GM19035 (cell line): ENCODE results near the gene CKM.
"Not testable (repeated sequence)": the region's sequence is repeated elsewhere in the genome, so short reads cannot be mapped to it uniquely, and the experiment has no call there.

ENCODE experiments used
- ATAC-seq: cut with Tn5 transposase; IDR thresholded peaks from one replicate; pipeline ENCODE4 v1.9.1; 2021; ENCODE audit not compliant: unreplicated experiment

The CKM gene

DNA sequence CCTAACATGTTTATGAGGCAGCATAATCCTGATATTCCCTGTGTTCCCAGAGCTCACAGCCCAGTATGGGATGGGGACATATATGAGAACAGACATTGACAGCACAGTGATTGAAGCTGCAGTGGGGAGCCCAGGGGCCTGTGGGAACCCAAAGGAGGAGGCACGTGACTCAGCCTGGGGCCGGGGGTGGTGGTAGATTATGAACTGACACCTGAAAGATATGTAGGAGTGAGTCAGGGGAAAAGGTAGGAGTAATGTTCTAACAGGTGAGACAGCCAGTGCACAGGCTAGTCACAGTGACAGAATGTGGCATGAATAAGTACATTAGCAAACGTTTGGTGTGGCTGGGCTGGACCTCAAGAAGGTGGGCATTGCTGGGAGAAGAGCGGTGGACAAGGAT, 29.0 kb downstream of the CKM start:
- no peak for ATAC-seq

DNA sequence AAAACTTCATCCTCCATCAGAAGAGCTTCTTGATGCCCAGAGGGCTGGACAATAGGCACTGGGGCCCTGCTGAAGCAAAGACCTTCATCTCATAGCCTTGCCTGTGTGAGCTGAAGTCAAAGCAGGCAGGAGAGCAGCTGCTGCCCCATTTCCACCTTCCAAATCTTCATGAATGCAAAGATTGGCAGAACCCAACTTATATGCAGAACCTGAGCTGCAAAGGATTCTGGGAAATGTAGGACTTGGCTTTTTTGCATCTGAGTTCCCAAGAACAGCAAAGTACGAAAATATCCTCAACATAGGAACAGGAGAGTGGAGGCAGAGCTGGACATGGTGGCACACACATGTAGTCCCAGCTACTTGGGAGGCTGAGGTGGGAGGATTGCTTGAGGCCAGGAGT, 30.8 kb downstream of the CKM start:
- no peak for ATAC-seq

DNA sequence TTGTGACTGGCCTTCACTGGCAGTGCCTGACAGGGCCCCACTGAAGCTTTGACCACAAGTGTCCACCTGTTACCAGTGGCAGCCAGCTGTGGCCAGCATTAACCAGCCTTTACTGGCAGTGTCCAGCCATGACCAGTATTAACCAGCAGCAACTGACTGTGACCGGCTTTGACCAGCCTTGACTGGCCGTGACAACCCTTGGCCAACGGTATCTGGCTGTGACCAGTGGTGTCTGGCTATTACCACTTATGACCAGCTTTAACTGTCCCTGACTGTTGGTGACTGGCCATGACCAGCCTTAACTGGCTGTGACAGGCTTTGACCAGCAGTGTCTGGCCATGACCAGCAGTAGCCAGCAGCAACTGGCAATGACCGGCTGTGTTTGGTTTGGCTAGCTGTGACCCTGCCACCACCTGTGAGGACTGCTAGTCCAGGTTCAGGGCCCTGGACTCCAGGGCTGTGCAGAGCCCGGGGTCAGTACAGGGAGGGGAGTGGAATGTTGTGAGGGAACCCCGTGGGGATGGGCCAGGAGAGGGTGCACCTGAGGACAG, 32.2 kb downstream of the CKM start:
- ATAC-seq, result no peak

DNA sequence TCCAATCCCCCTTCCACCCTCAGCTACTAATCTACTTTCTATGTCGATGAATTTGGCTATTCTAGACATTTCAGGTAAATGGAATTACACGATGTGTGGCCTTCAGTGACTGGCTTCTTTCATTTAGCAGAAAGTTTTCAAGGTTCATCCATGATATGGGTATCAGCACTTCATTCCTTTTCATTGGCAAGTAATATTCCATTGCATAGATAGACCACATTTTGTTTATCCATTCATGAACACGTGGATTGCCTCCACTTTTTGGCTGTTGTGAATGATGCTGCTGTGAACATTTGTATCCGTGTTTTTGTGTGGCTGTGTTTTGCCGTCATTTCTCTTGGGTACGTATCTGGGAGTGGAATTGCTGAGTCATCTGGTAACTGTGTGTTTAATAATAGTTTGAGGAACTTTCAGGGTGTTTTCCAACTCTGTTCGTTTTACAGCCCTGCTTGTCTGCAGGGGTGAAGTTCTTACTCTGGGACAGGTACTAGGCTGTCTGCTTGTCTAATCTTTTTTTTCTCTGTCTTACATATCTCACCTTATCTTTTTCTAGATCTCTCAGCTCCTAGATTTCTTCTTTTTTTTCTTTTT, 39.1 kb downstream of the CKM start:
- ATAC-seq, result no peak

DNA sequence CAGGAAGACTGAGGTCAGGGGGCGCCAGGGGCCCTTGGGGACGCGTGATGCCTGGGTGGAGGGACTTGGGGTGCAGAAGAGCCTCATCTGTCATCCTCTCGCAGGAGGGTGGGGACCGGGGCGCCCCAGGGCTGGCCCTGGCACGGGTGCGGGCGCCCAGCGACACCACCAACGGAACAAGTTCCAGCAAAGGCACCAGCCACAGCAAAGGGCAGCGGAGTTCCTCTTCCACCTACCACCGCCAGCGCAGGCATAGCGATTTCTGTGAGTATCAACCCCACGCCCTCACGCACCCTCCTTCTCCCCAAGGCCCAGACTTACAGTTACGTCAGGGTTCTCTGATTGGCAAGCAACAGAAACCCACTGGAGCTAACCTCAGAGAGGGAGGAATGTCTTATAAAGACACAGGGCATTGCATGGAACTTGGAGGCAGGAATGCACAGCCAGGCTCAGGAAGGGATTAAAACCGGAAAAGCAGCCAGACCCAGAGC, 42.2 kb downstream of the CKM start:
- ATAC-seq, result no peak

DNA sequence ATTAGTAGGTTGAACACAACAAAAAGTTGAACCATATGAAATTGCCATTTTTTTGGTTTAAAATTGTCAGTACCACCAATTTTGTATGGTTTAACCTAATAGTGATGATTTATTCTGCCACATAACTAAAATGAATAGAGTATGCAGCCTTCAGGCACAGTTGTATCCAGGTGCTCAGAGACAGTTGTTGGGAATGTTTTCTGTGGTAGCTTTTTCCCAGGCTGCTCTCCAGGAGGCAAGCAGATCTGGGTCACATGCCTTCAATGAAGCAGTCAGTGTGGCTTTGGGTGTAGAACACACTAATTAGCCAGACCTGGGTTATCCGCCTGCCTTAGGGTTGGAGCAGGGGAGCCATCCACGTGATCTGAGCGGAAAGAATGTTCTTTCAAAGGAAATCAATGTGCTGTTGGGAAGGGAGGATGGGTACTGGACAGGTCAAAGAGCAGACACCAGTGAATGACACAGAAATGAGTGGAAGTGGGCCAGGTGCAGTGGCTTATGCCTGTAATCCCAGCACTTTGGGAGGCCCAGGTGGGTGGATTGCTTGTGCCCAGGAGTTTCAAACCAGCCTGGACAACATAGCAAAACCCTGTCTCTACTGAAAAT, 43.0 kb downstream of the CKM start:
- no peak for ATAC-seq

DNA sequence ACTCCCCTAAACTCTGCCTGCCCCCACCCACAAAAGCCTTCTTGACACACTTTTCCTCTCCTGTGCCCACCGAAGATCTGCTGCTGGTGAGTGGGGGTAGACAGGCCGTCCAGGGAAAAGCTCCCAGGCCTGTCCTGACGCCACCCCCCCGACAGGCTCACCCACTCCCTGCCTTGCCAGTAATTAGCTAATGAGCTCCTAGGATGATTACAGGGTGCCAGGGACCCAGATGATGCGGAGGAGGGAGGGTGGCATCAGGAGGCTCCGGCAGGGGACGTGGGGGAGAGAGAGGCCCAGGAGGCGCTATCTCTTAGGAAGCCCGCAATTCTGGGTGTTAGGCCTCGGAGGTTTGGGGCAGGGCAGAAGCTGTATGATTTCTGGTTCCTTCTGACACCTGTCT, 44.6 kb downstream of the CKM start:
- ATAC-seq, result no peak

DNA sequence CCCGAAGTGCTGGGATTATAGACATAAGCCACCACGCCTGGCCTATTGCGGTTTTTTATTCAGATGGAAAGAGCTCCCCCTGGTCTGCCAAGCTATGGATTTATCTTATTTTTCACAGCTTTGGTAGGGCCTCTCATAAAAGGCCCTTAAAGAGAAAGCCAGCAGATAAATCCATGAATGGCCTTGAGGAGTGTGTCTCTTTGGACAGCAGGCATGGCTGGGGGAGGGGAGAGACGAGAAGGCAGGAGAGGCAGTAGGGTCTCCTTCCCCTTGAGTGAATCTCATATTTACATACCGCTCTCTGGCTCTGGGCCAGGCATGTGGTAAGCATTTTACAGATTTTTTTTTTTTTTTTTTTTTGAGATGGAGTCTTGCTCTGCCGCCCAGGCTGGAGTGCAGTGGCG, 46.4 kb downstream of the CKM start:
- no peak for ATAC-seq

DNA sequence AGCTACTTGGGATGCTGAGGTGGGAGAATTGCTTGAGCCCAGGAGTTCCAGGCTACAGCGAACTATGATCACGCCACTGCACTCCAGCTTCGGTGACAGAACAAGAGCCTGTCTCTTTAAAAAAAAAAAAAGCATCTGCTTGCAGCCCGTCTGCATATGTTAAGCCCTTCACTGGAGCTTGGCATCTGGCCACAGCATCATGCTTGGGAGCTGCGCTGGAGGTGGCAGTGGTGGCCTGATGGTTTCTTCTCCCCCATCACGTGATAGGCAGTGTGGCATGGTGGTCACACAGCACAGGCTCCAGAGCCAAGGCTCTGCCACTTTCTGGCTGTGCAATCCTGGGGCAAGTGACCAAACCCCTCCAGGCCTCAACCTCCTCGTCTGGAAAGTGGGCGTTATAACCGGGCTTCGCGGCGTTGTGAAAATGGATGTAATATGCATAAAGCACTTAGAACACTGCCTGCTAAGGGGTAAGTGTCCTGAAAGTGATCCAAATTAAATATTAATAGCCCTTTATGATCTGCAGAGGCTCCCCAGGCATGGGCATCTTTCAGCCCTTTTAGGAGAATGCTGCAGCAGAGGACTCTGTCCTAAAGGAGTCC, 47.2 kb downstream of the CKM start:
- no peak for ATAC-seq

DNA sequence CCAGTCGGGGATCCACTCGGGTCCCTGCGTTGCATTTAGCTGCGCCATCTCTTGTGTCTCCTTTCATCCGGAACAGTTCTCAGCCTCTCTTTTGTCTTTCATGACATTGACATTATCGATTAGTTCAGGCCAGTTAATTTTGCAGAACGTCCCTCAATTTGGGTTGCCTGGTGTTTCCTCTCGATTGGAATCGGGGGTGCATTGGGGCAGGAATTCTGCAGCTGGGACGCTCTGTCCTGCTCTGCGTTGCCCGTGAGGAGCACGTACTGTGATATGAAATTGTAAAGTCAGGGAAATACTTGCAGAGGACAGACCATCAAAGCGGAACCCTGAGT, 49.2 kb downstream of the CKM start:
- no peak for ATAC-seq

DNA sequence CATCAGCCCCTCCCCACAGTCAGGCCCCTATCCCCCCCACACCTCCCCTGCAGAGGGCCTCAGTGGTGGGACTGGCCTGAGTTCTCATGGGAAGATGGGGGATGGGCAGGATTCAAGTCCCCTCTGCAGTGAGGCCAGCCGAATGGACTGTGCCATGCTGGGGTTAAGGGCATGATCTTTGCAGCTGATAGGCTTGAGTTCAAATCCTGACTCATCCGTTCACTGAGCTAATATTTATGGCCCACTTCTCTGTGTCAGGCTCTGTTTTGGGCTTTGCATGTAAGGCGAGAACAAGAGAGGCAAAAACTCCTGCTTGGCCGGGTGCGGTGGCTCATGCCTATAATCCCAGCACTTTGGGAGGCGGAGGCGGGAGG, 51.0 kb downstream of the CKM start:
- ATAC-seq, result no peak

DNA sequence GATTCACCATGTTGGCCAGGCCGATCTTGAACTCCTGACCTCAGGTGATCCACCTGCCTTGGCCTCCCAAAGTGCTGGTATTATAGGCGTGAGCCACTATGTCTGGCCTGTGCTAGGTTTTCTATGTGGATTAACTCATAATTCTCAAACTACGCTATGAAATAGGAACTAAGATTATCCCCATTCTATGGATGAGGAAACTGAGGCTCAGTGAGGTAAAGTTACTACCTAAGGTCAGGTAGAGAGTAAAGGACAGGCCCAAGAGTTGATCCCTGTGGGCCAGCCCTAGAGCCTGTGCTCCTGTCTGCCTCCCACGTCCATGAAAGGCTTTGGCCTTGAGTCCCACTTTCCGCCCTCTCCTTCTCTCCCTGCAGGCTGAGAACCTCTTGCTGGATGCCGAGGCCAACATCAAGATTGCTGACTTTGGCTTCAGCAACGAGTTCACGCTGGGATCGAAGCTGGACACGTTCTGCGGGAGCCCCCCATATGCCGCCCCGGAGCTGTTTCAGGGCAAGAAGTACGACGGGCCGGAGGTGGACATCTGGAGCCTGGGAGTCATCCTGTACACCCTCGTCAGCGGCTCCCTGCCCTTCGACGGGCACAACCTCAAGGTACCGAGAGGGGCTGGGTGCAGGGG, 51.5 kb downstream of the CKM start:
- ATAC-seq, result no peak

DNA sequence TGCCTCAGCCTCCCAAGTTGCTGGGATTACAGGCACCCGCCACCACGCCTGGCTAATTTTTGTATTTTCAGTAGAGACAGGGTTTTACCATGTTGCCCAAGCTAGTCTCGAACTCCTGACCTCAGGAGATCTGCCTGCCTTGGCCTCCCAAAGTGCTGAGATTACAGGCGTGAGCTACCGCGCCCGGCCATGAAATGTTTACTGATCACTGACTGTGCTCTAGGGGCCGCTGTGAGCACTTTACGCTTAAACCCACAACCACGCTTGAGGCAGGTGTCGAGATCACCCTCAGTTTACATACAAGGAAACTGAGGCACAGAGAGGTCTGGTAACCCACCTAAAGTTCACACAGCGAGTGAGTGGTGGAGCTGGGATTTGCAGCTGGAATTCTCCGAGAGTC, 52.7 kb downstream of the CKM start:
- not testable (repeated sequence) for ATAC-seq

DNA sequence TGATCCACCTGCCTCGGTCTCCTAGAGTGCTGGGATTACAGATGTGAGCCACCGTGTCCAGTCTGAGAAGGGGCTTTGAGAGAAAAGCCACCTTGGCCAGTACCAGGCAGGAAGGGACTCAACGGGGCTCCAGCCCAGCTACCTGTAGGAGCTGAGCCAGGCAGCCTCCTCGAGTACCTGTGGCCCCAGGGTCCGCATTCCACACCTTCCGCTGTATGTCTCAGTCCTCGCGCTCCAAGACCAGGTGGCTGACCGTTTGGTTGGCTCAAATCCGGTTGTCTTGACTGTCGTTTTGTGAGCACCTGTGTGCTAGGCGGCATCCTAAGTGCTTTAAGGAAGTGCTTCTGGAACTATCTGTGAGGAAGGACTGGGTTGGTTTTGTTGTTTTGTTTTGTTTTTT, 55.4 kb downstream of the CKM start:
- ATAC-seq, result no peak

DNA sequence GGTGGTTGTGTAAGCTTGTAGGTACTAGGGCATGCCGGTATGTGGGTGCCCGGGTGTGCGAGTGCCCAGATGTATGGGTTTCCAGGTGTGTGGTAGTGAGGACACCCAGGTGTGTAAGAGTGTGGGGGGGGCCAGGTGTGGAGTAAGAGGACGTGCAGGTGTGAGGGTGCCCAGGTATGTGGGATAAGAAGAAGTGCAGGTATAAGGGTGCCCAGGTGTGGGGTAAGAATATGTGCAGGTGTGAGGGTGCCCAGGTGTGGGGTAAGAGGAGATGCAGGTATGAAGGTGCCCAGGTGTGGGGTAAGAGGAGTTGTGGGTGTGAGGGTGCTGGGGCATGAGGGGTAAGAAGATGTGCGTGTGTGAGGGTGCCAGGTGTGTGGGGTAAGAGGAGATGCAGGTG, 57.3 kb downstream of the CKM start:
- no peak for ATAC-seq

DNA sequence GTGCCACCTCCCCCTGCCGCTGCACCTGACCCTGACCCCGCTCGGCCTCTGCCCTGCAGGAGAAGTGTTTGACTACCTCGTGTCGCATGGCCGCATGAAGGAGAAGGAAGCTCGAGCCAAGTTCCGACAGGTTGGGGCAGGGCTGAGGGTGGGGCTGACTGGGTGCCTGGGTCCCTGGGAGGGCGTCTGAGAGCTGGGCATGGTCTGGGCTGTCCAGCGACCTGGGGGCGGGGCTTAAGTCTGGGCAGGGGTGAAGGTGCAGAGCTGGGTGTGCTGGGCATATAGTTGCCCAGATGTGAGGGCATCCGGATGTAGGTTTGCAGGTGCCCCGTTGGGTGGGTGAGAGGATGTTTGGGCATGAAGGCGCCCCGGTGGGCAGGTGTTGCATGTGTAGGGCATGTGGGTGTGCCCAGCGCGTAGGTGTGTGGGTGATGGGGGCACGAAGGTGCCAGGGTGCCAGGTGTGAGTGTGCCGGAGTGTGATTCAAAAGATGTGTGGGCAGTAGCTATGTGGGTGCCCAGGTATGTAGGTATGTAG, 57.8 kb downstream of the CKM start:
- no peak for ATAC-seq

DNA sequence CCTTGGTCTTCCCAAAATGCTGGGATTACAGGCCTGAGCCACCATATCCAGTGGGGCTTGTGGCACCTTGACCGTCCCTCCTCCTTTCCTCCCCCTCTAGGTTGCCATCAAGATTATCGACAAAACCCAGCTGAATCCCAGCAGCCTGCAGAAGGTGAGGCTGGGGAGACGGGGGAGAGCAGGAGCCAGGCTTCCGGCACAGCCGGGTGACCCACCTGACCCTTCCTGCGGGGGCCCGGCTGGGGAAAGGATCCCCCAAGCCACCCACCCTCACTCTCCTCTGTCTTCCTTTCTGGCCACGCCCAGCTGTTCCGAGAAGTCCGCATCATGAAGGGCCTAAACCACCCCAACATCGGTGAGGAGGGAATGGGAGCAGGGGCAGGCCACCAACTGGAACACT, 59.7 kb downstream of the CKM start:
- ATAC-seq, result no peak

DNA sequence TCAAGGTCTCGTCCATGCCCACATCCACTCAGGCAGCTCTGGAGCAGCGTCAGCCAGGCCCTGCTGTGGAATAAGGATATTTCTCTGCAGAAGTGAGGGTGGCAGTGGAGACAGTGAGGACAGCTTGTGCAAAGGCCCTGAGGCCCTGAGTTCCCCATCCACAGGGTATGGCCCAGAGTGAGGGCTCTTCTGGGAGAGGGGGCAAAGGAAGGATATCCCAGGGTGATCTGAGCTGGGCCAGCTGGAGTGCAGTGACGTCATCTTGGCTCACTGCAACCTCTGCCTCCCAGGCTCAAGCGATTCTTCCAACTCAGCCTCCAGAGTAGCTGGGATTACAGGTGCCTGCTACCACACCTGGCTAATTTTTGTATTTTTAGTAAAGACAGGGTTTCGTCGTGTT, 60.1 kb downstream of the CKM start:
- ATAC-seq, result no peak

DNA sequence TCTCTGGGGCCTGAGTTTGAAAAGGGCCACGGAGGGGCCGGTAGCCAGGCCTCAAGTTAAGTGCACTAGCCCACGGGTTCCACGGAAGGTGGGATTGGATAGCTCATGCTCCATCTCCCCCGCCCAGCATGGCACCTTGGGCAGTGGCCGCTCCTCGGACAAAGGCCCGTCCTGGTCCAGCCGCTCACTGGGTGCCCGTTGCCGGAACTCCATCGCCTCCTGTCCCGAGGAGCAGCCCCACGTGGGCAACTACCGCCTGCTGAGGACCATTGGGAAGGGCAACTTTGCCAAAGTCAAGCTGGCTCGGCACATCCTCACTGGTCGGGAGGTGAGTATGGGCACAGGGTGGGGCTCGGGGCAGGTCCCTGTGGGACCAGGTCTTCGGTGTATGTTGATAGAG, 63.8 kb downstream of the CKM start:
- ATAC-seq, result no peak

DNA sequence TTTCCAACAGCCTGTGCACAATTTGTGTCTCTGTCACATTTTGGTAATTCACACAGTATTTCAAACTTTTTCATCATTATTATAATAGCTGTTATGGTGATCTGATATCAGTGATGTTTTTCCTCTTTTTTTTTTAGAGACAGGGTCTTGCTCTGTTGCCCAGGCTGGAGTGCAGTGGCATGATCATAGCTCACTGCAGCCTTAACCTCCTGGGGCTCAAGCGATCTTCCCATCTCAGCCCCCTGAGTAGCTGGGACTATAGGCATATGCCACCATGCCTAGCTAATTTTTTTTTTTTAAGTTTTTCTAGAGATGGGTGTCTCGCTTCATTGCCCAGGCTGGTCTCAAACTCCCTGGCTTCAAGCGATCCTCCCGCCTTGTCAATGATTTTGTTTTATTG, 65.8 kb downstream of the CKM start:
- no peak for ATAC-seq
